ENCODE measurements around the gene USP7. TPM values are rescaled to one million over a fixed set of nuclear protein-coding genes. Genes with fewer than 3 reads are reported as not detected.
"Not testable (repeated sequence)": the region's sequence is repeated elsewhere in the genome, so short reads cannot be mapped to it uniquely, and the experiment has no call there.

The USP7 gene
- total and polyA plus RNA-seq, 7 experiments from 2014 or later = 8.9 to 261 (median 176) TPM

DNA sequence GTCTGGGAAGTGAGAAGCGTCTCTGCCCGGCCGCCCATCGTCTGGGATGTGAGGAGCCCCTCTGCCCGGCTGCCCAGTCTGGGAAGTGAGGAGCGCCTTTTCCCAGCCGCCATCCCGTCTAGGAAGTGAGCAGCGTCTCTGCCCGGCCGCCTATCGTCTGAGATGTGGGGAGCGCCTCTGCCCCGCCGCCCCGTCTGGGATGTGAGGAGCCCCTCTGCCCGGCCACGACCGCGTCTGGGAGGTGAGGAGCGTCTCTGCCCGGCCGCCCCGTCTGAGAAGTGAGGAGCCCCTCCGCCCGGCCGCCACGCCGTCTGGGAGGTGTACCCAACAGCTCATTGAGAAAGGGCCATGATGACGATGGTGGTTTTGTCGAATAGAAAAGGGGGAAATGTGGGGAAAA, 18.2 kb upstream of the USP7 start:
- H3K4me3 ChIP-seq (ENCODE audit: low read length); H3K4me1 ChIP-seq (ENCODE audit: control insufficient read depth in 2 of 2, insufficient read depth in 2 of 2, low read length in 2 of 2); H3K9me3 Mint-ChIP-seq; intact Hi-C loops (cut with micrococcal nuclease); H3K4me3 Mint-ChIP-seq; H3K36me3 ChIP-seq (ENCODE audit: control insufficient read depth in 2 of 3, insufficient read depth in 3 of 3, low read length in 3 of 3); ATAC-seq; H3K27ac Mint-ChIP-seq; CTCF ChIA-PET; H3K9me3 ChIP-seq (ENCODE audit: control insufficient read depth in 2 of 3, low read length in 3 of 3); H3K4me1 Mint-ChIP-seq; H3K27me3 Mint-ChIP-seq; DNase-seq; POLR2A ChIA-PET; H3K27me3 ChIP-seq (ENCODE audit: control insufficient read depth in 2 of 2, insufficient read depth in 2 of 2, low read length in 2 of 2); H3K36me3 Mint-ChIP-seq; H3K27ac ChIP-seq (ENCODE audit: low read depth, low read length): not testable (repeated sequence)

DNA sequence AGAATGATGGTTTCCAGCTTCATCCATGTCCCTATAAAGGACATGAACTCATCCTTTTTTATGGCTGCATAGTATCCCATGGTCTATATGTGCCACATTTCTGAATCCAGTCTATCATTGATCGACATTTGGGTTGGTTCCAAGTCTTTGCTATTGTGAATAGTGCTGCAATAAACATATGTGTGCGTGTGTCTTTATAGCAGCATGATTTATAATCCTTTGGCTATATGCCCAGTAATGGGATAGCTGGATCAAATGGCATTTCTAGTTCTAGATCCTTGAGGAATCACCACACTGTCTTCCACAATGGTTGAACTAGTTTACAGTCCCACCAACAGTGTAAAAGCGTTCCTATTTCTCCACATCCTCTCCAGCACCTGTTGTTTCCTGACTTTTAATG, 12.5 kb upstream of the USP7 start:
- H3K27me3 ChIP-seq (ENCODE audit: control insufficient read depth in 2 of 2, insufficient read depth in 2 of 2, low read length in 2 of 2); ATAC-seq; H3K4me1 Mint-ChIP-seq; H3K36me3 Mint-ChIP-seq; H3K4me1 ChIP-seq (ENCODE audit: control insufficient read depth in 2 of 2, insufficient read depth in 2 of 2, low read length in 2 of 2); H3K9me3 ChIP-seq (ENCODE audit: control insufficient read depth in 2 of 3, low read length in 3 of 3); H3K36me3 ChIP-seq (ENCODE audit: control insufficient read depth in 2 of 3, insufficient read depth in 3 of 3, low read length in 3 of 3); H3K9me3 Mint-ChIP-seq; H3K4me3 Mint-ChIP-seq; H3K27ac Mint-ChIP-seq; POLR2A ChIA-PET; H3K27ac ChIP-seq (ENCODE audit: low read depth, low read length); H3K4me3 ChIP-seq (ENCODE audit: low read length); CTCF ChIA-PET; intact Hi-C loops (cut with micrococcal nuclease); DNase-seq: not testable (repeated sequence)
- peaks cover 0 to 36% (median 3%) of the 10 kb centered on the region in 5 donors for H3K27me3 Mint-ChIP-seq

DNA sequence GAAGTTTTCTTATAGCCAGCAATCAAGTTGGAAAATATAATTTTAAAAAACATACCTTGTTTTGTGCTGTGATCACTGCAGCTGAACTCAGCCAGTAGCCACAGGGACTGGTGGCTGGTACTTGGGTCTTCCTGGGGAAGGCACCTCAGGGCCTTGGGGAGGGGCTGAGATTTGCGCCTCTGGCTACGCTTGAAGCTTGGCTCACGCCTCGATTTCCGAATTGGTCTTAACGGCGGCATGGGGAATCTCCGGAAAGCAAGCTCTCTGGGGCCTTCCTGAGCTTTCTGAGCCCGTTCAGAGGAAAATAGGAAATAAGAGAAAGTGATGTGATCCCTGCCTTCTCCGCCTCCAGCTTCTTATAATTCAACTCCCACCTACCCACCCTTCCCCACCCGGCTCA, 11.3 kb upstream of the USP7 start:
- intact Hi-C loops (cut with micrococcal nuclease) = no loop called here
- no peak for ATAC-seq
- no peaks in the 10 kb centered on the region for H3K36me3 Mint-ChIP-seq

DNA sequence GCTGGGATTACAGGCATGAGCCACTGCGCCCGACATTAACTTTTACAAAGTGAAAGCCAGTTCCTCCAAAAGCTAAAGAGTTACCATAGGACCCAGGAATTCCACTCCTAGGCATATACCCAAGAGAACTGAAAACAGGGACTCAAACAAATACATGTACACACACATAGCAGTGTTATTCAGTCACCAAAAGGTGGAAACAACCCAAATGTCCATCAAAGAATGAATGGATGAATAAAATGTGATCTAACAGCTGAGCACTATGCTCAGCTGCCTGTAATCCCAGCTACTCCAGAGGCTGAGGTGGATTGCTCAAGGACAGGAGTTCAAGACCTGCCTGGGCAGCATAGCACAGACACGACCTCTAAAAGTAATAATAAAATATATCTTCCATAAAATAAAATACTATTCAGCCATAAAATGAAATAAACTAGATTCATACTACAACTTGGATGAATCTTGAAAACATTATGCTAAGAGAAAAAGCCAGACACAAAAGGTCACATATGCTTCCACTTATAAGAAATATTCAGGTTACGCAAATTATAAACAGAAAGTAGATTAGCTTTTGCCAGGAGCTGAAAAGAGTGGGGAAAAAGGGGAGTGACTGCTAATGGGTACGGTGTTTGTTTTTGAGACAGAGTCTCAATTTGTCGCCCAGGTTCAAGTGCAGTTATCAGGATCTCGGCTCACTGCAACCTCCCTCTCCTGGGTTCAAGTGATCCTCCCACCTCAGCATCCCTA, 9.3 kb upstream of the USP7 start:
- H3K27me3 Mint-ChIP-seq = peaks cover 0 to 38% (median 0%) of the 10 kb centered on the region in 5 donors
- no peaks in the 10 kb centered on the region for H3K36me3 Mint-ChIP-seq
- H3K27ac ChIP-seq (ENCODE audit: low read depth, low read length) = no peak overlapping the region
- H3K36me3 ChIP-seq (ENCODE audit: control insufficient read depth in 2 of 3, insufficient read depth in 3 of 3, low read length in 3 of 3) = no peaks in the 10 kb centered on the region
- H3K4me1 ChIP-seq (ENCODE audit: control insufficient read depth in 2 of 2, insufficient read depth in 2 of 2, low read length in 2 of 2) = no peaks in the 10 kb centered on the region
- intact Hi-C loops (cut with micrococcal nuclease) = no loop called here
- ATAC-seq (no peak), DNase-seq (no peak)
- no peak overlapping the region for H3K27ac Mint-ChIP-seq
- no peaks in the 10 kb centered on the region for H3K4me1 Mint-ChIP-seq
- H3K9me3 Mint-ChIP-seq = peaks cover 0 to 3% (median 0%) of the 10 kb centered on the region in 11 donors
- H3K4me3 Mint-ChIP-seq = no peak overlapping the region
- H3K9me3 ChIP-seq (ENCODE audit: control insufficient read depth in 2 of 3, low read length in 3 of 3) = no peaks in the 10 kb centered on the region
- no peaks in the 10 kb centered on the region for H3K27me3 ChIP-seq (ENCODE audit: control insufficient read depth in 2 of 2, insufficient read depth in 2 of 2, low read length in 2 of 2)
- ChIA-PET POLR2A (no interaction called here), CTCF (no interaction called here)
- no peak overlapping the region for H3K4me3 ChIP-seq (ENCODE audit: low read length)

More for the DNA sequence above, 11.3 kb upstream of the USP7 start:
- CTCF ChIA-PET = interaction anchor here (0.6 kb wide), 1 partner anchor 266 kb away, joined by 3 read pairs; no protein-coding TSS in a partner anchor
- Mint-ChIP-seq H3K27ac (no peak overlapping the region), H3K9me3 (peaks cover 0 to 5% (median 0%) of the 10 kb centered on the region in 11 donors), H3K4me1 (no peaks in the 10 kb centered on the region), H3K27me3 (peaks cover 0 to 36% (median 3%) of the 10 kb centered on the region in 5 donors), H3K4me3 (no peak overlapping the region)
- no peak for DNase-seq
- Histone ChIP-seq H3K27me3 (ENCODE audit: control insufficient read depth in 2 of 2, insufficient read depth in 2 of 2, low read length in 2 of 2) (no peaks in the 10 kb centered on the region), H3K9me3 (ENCODE audit: control insufficient read depth in 2 of 3, low read length in 3 of 3) (no peaks in the 10 kb centered on the region), H3K36me3 (ENCODE audit: control insufficient read depth in 2 of 3, insufficient read depth in 3 of 3, low read length in 3 of 3) (no peaks in the 10 kb centered on the region), H3K27ac (ENCODE audit: low read depth, low read length) (no peak overlapping the region), H3K4me1 (ENCODE audit: control insufficient read depth in 2 of 2, insufficient read depth in 2 of 2, low read length in 2 of 2) (no peaks in the 10 kb centered on the region), H3K4me3 (ENCODE audit: low read length) (no peak overlapping the region)
- POLR2A ChIA-PET = interaction anchor here (0.7 kb wide), 1 partner anchor 296 kb away, joined by 4 read pairs; no protein-coding TSS in a partner anchor

DNA sequence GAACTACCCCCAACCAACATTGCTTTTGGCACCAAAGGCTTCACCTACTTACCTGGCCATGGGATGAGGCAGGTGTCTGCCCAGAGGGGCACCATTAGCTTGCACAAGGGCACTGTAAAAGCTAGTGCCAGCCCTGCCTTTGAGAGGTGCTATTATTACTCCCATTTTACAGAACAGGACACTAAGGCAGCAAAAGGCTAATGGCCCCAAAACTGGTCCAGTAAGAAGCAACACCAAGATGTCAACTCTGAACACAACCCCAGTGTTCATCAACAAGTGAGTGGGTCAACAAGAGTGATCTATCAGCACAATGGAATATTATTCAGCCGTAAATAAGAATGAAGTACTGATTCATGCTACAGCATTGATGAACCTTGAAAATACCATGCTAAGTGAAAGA, 7.7 kb upstream of the USP7 start:
- peaks cover 0 to 2% (median 0%) of the 10 kb centered on the region in 7 donors for H3K4me1 Mint-ChIP-seq
- Histone ChIP-seq H3K27ac (ENCODE audit: low read depth, low read length) (no peak overlapping the region), H3K36me3 (ENCODE audit: control insufficient read depth in 2 of 3, insufficient read depth in 3 of 3, low read length in 3 of 3) (no peaks in the 10 kb centered on the region), H3K27me3 (ENCODE audit: control insufficient read depth in 2 of 2, insufficient read depth in 2 of 2, low read length in 2 of 2) (no peaks in the 10 kb centered on the region), H3K4me1 (ENCODE audit: control insufficient read depth in 2 of 2, insufficient read depth in 2 of 2, low read length in 2 of 2) (no peaks in the 10 kb centered on the region), H3K9me3 (ENCODE audit: control insufficient read depth in 2 of 3, low read length in 3 of 3) (no peaks in the 10 kb centered on the region), H3K4me3 (ENCODE audit: low read length) (no peak overlapping the region)
- ChIA-PET POLR2A (no interaction called here), CTCF (no interaction called here)
- ATAC-seq (no peak), DNase-seq (no peak)
- H3K4me3 Mint-ChIP-seq = no peak overlapping the region
- H3K36me3 Mint-ChIP-seq = no peaks in the 10 kb centered on the region
- intact Hi-C loops (cut with micrococcal nuclease) = no loop called here
- H3K9me3 Mint-ChIP-seq = no peaks in the 10 kb centered on the region
- peaks cover 0 to 38% (median 0%) of the 10 kb centered on the region in 5 donors for H3K27me3 Mint-ChIP-seq
- H3K27ac Mint-ChIP-seq = no peak overlapping the region

DNA sequence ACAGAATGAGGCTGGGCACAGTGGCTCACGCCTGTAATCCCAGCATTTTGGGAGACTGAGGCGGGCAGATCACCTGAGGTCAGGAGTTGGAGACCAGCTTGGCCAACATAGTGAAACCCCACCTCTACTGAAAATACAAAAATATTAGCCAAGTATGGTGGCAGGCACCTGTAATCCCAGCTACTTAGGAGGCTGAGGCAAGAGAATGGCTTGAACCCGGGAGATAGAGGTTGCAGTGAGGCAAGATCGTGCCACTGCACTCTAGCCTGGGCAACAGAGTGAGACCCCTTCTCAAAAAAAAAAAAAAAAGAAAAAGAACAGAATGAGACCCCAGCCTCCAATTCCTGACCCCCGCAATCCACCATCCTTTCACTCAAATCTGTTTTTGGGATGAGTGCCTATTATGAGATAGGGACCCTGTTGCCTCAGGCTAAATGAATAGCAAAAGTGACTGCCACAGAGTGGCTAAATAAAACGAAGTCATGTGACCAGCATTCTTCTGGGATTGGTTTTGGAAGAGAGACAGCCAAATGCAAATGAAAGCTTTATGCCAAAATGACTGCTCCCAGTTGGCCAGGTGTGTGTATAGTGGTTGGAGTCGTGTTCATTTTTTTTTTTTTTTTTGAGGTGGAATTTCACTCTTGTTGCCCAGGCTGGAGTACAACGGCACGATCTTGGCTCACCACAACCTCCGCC, 5.6 kb upstream of the USP7 start:
- CTCF ChIA-PET = interaction anchor here (0.6 kb wide), 1 partner anchor 1945 kb away, joined by 3 read pairs; no protein-coding TSS in a partner anchor
- H3K4me1 Mint-ChIP-seq; H3K36me3 Mint-ChIP-seq; H3K27me3 ChIP-seq (ENCODE audit: control insufficient read depth in 2 of 2, insufficient read depth in 2 of 2, low read length in 2 of 2); H3K4me3 ChIP-seq (ENCODE audit: low read length); H3K9me3 ChIP-seq (ENCODE audit: control insufficient read depth in 2 of 3, low read length in 3 of 3); H3K9me3 Mint-ChIP-seq; DNase-seq; POLR2A ChIA-PET; H3K4me3 Mint-ChIP-seq; H3K36me3 ChIP-seq (ENCODE audit: control insufficient read depth in 2 of 3, insufficient read depth in 3 of 3, low read length in 3 of 3); ATAC-seq; H3K27ac ChIP-seq (ENCODE audit: low read depth, low read length); H3K27ac Mint-ChIP-seq; H3K4me1 ChIP-seq (ENCODE audit: control insufficient read depth in 2 of 2, insufficient read depth in 2 of 2, low read length in 2 of 2): not testable (repeated sequence)
- peaks cover 0 to 39% (median 0%) of the 10 kb centered on the region in 5 donors for H3K27me3 Mint-ChIP-seq
- intact Hi-C loops (cut with micrococcal nuclease) = loop anchor here in 1 of 2 donors (10.0 kb wide), 1 partner anchor 55 kb away; no protein-coding TSS in a partner anchor
